ENCODE data around the gene LTBP1. TPM values are rescaled to one million over a fixed set of nuclear protein-coding genes. Genes with fewer than 3 reads are reported as not detected.
A peak's percentile ranks its signal among the peaks of the same experiment; 100 is the strongest.

The LTBP1 gene
- total RNA-seq, 1 experiment from 2014 or later = 2.2 TPM

GRCh38 chr2:33145459-33145858 lies 198.7 kb downstream of the LTBP1 start:
- BruUV-seq (replicated peaks) = no TSS peak
- intact Hi-C loops (cut with micrococcal nuclease; ENCODE audit: unreplicated experiment) = no loop called here
- Histone ChIP-seq H3K4me3 (ENCODE audit: low read depth, low read length, poor library complexity, severe bottlenecking) (no peak overlapping the region), H3K36me3 (ENCODE audit: insufficient read depth, low read length, poor library complexity, severe bottlenecking) (no peaks in the 10 kb centered on the region), H3K27ac (ENCODE audit: low read depth, low read length, poor library complexity, severe bottlenecking) (no peak overlapping the region), H3K9me3 (ENCODE audit: low read depth, low read length, poor library complexity, severe bottlenecking) (no peaks in the 10 kb centered on the region), H3K27me3 (replicated peaks; ENCODE audit: insufficient read depth, low read depth, low read length, poor library complexity) (no peaks in the 10 kb centered on the region), H3K4me1 (ENCODE audit: insufficient read depth, low read length, poor library complexity, severe bottlenecking) (no peaks in the 10 kb centered on the region)
- CTCF ChIA-PET = no interaction called here
- DNase-seq (ENCODE audit: low spot score) = peak; percentile 25
- POLR2A ChIA-PET (ENCODE audit: low non-redundant PET) = no interaction called here
- TF ChIP-seq, protein P1, sequence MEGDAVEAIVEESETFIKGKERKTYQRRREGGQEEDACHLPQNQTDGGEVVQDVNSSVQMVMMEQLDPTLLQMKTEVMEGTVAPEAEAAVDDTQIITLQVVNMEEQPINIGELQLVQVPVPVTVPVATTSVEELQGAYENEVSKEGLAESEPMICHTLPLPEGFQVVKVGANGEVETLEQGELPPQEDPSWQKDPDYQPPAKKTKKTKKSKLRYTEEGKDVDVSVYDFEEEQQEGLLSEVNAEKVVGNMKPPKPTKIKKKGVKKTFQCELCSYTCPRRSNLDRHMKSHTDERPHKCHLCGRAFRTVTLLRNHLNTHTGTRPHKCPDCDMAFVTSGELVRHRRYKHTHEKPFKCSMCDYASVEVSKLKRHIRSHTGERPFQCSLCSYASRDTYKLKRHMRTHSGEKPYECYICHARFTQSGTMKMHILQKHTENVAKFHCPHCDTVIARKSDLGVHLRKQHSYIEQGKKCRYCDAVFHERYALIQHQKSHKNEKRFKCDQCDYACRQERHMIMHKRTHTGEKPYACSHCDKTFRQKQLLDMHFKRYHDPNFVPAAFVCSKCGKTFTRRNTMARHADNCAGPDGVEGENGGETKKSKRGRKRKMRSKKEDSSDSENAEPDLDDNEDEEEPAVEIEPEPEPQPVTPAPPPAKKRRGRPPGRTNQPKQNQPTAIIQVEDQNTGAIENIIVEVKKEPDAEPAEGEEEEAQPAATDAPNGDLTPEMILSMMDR (conservative IDR thresholded peaks at IDR 0.05; ENCODE audit: low read depth, low read length) = no peak
- no peak for TF ChIP-seq EZH2 (IDR thresholded peaks at IDR 0.05; ENCODE audit: borderline replicate concordance, low read depth, low read length, poor library complexity, severe bottlenecking)

DNA sequence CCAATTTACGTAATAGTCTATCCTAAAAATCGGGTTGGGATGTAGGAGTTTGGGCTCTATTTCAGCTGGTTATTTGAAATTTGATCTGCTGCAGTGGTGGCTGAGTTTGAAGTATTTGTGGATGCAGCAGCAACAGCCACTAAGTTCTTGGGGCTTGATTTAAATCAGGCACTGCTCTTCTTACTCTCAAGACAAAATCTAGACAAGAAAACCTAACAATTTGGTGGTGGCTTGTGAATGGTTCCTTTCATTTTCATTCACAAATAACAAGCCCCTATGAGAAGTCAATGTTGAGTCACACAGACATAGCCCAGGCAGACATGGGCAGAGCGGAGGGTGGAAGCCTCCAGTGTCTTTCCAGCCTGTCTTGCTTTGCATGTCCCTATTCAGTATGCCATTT lies 199.3 kb downstream of the LTBP1 start:
- intact Hi-C loops (cut with micrococcal nuclease; ENCODE audit: unreplicated experiment) = no loop called here
- ChIA-PET POLR2A (ENCODE audit: low non-redundant PET) (no interaction called here), CTCF (no interaction called here)
- Histone ChIP-seq H3K27ac (ENCODE audit: low read depth, low read length, poor library complexity, severe bottlenecking) (no peak overlapping the region), H3K36me3 (ENCODE audit: insufficient read depth, low read length, poor library complexity, severe bottlenecking) (no peaks in the 10 kb centered on the region), H3K9me3 (ENCODE audit: low read depth, low read length, poor library complexity, severe bottlenecking) (no peaks in the 10 kb centered on the region), H3K4me3 (ENCODE audit: low read depth, low read length, poor library complexity, severe bottlenecking) (no peak overlapping the region), H3K27me3 (replicated peaks; ENCODE audit: insufficient read depth, low read depth, low read length, poor library complexity) (no peaks in the 10 kb centered on the region), H3K4me1 (ENCODE audit: insufficient read depth, low read length, poor library complexity, severe bottlenecking) (no peaks in the 10 kb centered on the region)
- DNase-seq (ENCODE audit: low spot score) = no peak
- BruUV-seq (replicated peaks) = no TSS peak
- TF ChIP-seq, protein P1 (conservative IDR thresholded peaks at IDR 0.05; ENCODE audit: low read depth, low read length) = no peak
- no peak for TF ChIP-seq EZH2 (IDR thresholded peaks at IDR 0.05; ENCODE audit: borderline replicate concordance, low read depth, low read length, poor library complexity, severe bottlenecking)

- intact Hi-C loops (cut with micrococcal nuclease; ENCODE audit: unreplicated experiment) = no loop called here
- Histone ChIP-seq H3K27ac (ENCODE audit: low read depth, low read length, poor library complexity, severe bottlenecking) (no peak overlapping the region), H3K9me3 (ENCODE audit: low read depth, low read length, poor library complexity, severe bottlenecking) (no peaks in the 10 kb centered on the region), H3K4me1 (ENCODE audit: insufficient read depth, low read length, poor library complexity, severe bottlenecking) (no peaks in the 10 kb centered on the region), H3K27me3 (replicated peaks; ENCODE audit: insufficient read depth, low read depth, low read length, poor library complexity) (no peaks in the 10 kb centered on the region), H3K4me3 (ENCODE audit: low read depth, low read length, poor library complexity, severe bottlenecking) (no peak overlapping the region), H3K36me3 (ENCODE audit: insufficient read depth, low read length, poor library complexity, severe bottlenecking) (no peaks in the 10 kb centered on the region)
- ChIA-PET POLR2A (ENCODE audit: low non-redundant PET) (no interaction called here), CTCF (no interaction called here)
- TF ChIP-seq, protein P1 (conservative IDR thresholded peaks at IDR 0.05; ENCODE audit: low read depth, low read length) = no peak
- no peak for TF ChIP-seq EZH2 (IDR thresholded peaks at IDR 0.05; ENCODE audit: borderline replicate concordance, low read depth, low read length, poor library complexity, severe bottlenecking)
- DNase-seq (ENCODE audit: low spot score) = no peak
- no TSS peak for BruUV-seq (replicated peaks)
Observed at GRCh38 chr2:33153008-33153407, 206.3 kb downstream of the LTBP1 start.
